ENCODE data around the gene CDK6. TPM values are rescaled to one million over a fixed set of nuclear protein-coding genes. Genes with fewer than 3 reads are reported as not detected.
"Not testable (repeated sequence)": the region's sequence is repeated elsewhere in the genome, so short reads cannot be mapped to it uniquely, and the experiment has no call there.

The CDK6 gene
- polyA plus RNA-seq, 1 donor: 51.0 TPM

DNA sequence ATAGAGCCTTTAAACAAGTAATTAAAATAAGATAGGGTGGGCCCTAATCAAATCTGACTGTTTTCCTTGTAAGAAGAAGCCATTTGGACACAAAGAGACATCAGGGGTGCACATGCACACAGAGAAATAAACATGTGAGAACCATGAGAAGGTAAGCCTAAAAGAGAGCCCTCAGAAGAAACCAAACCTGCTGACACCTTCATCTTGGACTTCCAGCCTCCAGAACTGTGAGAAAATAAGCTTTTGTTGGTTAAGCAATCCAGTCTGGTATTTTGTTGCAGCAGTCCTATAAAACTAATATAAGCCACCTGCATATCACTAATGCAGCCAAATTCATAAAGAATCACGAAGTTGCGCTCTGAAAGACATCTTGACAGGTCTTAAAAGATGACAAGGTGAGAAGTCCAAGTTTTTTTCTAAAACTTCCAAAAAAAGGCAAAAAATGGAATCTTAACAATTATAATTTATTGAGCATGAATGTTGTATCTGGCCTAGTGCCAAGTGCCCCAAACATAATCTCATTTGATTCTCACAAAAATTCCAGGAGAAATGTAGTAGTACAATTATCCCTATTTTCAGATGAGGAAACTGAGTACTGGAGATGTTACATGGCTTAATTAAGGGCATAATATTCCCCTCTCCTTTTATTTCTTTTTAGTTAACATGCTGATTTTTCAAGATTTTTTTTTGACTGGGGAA, 211.9 kb downstream of the CDK6 start:
- DNase-seq (ENCODE audit: low read depth): no peak

DNA sequence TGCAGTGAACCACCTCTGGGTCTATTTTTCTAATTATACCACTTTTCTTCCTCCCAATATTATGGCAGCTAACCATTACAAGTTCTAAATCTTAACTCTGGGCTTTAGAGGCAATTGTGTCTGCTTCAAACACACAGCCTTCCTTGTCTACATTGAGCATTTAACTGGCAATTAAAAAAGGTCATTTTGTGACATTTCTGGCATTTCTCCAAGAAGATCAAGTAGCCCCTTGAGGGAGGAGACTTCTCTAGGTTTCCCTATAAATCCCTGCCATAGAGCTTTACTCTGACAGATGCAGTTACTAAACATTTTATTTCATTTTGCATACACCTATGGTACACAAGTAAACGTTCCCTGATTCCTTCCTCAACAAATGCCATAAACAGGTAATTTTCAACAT, 212.8 kb downstream of the CDK6 start:
- DNase-seq (ENCODE audit: low read depth): no peak

DNA sequence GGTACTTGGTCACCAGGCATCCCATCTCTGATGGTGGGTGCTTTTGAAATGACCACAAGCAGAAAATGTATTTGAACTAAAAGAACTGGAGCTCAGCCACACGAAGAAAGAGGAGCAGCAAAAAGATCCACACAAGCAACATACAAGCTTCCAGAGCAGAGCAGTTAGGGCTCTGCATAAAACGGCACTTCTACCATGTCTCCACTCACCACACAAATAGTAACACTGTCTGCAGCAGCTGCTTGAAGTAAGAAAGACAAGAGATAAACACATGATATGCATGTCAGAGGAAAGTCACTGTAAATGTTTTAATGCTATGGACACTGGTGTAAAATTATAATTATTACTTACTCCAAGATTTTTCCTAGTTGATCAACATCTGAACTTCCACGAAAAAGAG, 213.7 kb downstream of the CDK6 start:
- DNase-seq (ENCODE audit: low read depth): no peak

DNA sequence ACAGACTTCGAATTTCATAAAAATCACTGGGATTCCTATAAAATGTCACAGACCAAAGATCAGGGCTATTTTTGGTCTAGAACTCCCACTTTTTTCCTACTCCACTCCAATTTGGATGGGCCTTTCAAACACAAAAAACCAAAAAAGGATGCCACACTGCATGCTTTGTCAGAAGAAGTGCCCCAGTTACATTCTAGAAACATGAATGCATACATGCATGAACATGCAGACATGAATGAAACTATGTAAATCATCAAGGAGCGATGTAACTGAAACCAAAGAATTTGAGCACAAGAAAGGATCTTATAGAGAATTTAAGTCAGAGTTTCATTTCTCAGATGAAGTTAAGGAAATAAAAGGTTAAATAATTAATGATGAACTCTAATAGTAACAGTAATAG, 214.3 kb downstream of the CDK6 start:
- DNase-seq (ENCODE audit: low read depth): no peak

DNA sequence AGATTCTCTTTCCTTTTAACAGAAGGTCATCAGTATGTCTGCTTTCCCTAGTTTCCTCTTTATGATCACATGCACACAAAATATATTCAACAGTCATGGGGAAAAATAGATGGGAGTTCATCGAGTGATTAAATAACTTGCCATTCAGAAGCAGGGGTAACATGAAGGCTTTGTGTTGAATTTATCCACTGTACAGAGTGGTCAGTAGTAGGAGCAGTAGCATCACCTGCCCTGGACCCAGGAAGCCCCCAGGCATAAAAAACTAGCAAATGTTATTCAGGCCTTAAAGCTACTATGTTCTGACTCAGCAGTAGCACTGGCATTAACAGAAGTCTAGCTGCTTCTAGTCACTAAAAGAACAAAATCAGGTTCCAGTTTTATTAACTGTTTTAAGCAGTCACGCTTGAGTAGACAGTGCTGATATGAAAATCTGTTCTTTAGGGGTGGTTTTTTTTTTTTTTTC, 214.8 kb downstream of the CDK6 start:
- DNase-seq (ENCODE audit: low read depth): no peak

DNA sequence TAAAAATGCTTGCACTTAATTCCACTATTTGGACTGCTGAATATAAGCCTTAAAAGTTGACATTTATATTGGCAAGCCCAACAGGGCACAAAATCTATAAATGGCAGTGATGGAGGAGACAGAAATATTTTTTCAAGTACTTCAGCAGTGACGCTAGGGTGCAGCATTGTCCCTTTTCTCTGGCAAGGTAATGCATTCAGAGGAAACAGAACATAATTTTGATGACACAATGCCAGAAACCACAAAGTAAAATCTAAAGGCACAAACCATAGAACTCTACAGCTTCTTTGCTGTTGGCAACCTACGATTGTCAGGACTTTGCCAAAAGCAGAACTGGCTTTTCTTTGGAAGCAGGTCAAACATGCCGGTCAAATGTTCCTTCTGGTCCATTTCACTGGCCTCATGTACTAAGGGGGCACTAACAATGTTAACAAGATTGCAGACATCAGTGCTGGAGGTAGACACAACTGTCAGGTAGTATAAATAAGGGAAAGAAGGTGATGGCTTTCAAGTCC, 215.3 kb downstream of the CDK6 start:
- DNase-seq (ENCODE audit: low read depth): peak; percentile 81

DNA sequence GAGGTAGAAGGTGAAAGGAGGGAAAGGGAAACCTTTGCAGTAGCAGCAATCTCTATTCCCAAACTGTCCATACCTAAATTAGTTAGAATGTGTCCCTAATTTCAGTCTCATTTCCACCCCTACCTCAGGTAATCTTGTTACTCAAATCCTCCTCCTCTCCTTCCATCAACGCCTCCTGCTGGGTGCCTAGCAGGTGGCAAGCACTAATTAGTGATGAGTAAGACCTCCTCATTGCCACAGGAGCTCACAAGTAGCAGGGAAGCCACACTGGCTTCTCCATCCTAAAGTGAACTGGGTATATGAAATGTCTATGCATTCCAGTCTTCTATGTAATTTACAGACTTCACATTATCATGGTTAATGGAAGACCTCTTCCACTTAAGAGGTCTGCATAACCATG, 220.5 kb downstream of the CDK6 start:
- DNase-seq (ENCODE audit: low read depth): no peak

DNA sequence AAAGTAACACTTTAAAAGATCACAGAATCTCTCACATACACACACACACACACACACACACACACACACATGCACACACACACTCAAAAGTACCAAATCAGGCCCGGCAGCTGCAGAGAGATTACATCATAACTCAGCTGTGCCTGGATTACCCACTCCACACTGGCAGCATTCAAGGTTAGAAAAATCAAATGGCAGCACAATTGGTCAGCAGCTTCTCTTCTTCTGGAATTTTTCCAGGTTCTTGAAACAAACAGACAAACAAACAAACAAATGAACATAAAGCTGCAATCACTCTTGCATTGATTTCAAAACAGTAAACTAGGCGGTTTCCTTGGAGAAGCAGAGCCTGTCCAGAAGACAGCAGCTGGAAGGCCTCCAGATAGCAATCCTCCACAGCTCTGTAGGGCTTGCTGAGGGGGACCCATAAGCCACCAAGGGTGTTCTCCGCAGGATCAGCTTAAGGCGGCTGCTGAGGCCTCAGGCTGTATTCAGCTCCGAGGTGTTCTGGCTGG, 221.7 kb downstream of the CDK6 start:
- no peak for DNase-seq (ENCODE audit: low read depth)

DNA sequence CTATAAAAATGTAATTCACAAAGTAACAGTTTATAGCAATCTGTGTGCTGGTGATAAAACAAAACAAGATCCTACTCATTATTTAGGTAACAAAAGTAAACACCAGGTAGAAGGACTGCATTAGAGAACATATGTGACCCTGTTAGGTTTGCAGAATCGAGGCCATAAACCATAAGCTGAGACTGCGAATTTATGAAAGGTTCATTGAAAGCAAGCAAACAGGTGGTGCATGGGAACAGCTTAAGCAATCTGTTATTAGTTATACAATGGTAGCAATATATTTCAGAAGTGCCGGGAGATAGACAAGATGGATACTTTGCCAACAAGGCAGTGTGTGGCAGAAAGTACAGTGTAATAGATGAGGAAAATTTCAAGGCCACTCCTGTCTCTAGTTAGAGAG, 222.7 kb downstream of the CDK6 start:
- DNase-seq (ENCODE audit: low read depth): no peak

DNA sequence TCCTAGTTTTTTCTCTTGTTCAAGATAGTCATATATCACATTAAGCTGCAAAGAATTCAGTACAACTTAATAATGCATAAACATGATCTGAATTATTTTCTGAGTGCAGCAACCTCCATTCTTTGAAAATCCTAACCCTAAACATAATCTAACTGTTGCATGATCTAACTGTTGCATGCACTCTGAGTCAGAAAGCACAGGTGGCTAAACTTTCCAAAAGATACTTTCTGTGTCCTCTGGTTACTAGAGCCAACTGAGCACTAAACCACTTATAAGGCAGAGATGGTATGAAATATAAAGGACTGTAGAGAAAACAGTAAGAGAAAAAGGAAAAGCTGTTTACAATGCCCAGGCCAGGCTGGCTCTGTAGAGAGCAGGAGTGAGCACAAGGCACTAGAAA, 223.2 kb downstream of the CDK6 start:
- no peak for DNase-seq (ENCODE audit: low read depth)

DNA sequence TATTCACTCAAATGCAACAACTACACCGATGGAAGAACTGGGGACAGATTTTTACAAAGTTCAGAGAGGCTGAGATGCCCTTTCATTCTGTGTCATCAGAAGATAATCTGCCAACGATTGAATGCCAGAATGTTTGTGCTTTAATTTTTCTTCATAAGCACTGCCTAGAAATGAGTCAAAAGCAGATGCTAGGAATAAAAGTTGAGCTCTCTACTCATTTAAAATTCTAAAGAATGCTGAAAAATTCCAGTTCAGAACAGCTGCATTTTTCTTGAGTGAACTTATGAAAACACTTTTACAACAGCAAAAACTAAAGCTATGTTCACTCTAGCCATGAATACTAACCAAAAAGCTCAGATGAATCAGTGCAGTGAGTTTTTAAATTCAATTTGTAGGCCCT, 223.9 kb downstream of the CDK6 start:
- no peak for DNase-seq (ENCODE audit: low read depth)

DNA sequence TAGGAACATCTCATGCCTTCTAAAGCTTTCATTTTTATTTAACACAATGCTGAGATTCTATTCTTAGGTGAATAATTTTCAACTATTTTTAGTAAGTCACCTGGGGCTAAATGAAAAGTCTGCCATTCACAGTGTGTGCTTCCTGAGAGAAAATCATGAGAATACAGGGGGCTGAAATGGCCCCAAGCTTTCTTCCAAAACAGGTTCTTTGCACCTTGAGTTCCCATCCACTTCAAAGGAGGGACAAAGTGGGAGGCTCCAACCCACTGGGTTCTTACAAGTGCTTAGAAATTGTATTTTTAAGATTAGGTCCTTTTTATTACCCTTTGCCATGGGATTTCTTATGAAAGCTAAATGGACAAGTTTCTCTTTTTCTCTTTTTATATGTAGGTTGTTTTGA, 224.6 kb downstream of the CDK6 start:
- DNase-seq (ENCODE audit: low read depth): no peak

DNA sequence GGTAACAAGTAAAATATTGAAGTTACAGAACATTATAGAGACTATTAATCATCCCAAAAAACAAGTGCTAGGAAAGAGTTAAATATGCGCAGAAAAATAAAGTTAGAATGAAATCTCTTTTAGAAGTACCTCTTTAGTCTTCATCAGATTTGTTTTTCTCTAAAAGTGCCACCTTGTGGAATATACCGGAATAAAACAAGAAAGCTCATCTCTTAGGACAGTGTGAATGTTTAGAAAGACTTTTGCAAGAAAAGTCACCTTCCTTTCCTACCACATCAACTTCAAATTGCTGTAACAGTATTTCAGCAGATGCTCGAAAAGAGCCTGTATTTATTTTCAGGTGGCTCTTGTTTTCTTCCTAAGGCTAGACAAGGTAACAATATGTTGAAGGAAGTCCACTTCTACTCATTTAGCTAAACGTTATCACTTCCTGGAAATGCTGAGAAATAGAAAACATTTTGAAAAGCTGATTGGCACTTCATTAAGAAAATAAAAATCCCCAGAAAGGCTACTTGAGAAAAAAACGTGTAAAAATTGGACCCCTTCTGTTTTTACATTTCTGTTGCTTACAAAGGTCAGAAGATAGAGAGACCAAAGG, 226.4 kb downstream of the CDK6 start:
- no peak for DNase-seq (ENCODE audit: low read depth)

DNA sequence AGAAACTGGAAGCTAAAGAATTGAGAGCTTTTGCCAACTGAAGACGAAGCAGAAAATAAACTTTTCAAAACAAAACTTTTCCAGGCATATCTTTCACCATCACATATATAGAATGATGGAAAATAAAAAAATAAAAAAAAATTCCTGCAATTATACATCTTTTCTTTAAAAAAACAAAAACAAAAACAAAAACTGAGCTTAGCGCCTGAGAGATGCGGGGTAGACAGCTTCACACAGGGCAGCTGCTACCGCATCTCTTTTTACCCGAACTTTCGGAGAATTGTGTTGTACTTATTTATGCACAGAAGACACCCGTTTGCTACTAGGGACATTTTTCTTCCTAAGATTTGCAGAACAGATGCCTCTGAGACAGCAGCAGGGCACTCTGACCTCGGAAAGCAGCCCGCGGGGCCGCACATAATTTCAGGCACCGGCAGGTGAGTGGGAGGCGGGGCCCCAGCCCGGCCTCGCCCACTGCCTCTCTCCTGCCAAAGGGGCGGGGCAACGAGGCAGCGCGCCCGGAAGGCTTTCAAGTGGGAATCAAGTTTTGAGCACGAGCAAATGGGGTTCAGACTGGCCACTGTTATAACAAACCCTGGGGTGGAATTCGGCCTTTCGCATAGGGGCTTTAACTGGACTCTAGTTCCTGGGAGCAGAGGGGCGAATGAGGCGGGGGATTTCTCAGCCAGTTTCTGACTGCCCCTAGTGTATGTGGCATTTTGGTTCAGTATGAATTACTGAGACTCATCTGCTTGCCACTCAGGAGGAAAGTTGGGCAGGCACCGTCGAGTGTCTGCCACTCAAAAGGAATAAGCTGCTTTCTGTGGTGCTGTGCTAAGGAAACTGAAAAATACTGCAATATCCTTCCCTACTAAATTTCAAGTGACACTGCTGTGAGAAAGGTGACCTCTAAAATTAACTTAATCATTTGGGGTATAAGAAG, 227.7 kb downstream of the CDK6 start:
- no peak for DNase-seq (ENCODE audit: low read depth)

DNA sequence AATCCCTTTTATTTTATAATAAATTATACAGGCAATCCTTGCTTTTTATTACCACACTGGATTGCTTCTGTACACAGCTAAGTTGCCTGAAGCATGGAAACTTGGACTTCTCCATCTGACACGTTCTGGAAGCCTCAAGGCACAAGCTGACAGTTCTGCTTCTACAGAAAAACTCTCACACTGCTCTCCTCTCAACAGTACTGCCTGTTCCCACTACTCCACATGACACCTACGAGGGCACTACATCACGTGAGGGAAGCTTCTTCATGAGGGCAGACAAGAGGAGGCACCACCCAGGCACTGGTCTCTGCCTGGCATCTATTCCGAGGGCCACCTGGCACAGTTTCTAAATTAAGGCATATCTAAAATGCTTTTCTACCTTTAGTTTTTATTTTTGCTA, 229.4 kb downstream of the CDK6 start:
- no peak for DNase-seq (ENCODE audit: low read depth)

DNA sequence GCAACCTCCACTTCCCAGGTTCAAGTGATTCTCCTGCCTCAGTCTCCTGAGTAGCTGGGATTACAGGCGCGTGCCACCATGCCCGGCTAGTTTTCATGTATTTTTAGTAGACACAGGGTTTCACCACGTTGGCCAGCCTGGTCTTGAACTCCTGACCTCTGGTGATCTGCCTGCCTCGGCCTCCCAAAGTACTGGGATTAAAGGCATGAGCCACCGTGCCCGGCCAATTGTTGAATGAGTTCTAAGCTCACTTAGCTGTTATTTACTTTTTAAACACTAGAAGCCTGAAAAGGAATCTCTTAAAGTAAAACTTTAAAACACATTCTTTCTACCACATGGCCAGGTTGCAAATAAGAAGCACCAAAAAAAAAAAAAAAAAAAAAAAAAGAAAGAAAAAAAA, 231.9 kb downstream of the CDK6 start:
- DNase-seq (ENCODE audit: low read depth): not testable (repeated sequence)

DNA sequence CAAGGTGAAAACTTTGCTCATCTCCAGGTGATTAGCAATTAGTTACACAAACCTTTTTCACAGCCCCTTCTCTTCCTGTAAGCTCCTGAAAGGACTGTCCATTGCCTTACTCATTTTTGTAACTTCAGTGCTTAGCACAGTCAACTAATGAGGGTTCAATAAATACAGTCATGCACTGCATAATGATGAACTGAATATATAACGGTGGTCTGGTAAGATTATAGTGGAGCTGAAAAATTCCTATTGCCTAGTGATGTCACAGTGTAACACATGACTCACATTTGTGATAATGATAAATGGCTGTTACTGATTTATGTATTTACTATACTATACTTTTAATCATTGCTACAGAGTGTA, 233.3 kb downstream of the CDK6 start:
- DNase-seq (ENCODE audit: low read depth): no peak

DNA sequence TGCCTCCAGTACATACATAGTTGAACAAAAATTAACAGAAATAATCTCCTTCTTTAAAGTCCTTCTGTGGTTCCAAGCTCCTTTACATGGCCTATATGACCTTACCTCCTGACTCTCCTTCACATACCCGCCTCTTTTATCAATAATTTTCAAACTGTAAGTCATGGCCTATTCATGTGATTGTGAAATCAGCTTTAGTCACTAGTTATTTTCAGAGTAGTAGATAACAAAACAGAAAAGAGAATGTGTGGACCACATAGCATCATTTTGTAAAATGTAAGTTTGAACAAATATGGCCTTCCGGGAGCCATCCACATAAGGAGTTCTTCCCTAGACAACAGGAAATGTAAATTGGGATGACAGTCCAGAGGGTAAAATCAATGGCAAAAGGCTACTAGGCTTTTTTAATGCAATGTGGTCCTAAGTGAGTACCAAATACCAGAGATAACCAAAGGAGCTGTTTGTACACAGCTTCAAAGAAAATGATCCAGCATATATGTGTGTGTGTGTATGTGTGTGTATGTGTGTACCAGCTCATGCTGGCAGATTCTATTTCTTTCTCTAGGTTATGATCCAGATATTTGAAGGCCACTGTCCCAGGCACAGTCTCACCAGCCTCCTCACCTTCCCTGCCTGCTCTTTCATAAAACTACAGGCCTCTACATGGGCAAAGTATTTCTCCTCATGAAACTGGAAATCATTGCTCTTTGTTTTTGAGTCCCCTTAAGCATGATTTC, 233.9 kb downstream of the CDK6 start:
- DNase-seq (ENCODE audit: low read depth): no peak

DNA sequence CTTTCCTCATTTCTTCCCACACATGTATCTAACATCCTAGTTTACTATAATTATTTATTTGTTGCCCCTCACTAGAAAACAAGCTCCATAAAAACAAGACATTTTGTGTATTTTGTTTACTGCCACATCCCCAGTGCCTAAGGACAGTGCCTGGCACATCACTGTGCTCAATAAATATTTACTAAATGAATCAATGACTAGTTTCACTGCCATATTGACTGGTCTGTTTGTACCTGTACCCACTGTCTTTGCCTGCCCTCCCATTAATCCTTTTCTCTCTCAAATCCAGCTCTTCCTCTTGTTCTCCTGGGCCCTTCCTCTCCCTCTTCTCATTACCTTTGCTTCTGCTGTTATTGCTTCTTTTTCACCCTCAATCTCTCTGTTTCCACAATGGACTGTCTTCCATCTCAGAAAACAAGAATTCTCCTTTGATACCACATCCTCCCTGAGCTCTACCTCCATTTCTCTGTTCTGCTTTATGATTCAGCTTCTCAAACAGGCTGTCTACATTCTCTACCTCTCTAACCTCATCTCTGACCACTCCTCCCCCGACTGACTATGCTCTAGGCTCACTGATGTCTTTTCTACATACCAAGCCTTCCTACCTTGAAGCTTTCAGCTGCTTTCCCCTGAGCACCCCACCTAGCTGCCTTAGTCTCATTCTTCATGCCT, 237.9 kb downstream of the CDK6 start:
- DNase-seq (ENCODE audit: low read depth): no peak

DNA sequence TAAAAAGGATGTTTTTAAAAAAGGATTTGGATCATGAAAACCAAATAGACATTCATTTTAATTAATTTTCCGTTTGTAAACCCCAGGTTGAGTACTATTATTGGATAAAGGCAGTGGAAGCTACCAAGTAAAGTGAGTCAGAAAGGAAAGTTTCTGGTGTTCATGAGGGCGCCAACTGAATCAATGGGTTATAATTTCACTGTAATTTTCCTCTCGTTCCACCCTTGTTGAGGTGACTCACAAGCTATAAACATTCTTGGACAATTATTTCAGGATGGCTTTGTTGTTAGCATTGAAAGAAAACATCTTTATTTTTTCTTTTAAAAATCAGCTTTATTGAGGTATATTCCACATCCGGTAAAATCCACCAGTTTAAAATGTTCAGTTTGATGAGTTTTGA, 241.1 kb downstream of the CDK6 start:
- DNase-seq (ENCODE audit: low read depth): no peak

DNA sequence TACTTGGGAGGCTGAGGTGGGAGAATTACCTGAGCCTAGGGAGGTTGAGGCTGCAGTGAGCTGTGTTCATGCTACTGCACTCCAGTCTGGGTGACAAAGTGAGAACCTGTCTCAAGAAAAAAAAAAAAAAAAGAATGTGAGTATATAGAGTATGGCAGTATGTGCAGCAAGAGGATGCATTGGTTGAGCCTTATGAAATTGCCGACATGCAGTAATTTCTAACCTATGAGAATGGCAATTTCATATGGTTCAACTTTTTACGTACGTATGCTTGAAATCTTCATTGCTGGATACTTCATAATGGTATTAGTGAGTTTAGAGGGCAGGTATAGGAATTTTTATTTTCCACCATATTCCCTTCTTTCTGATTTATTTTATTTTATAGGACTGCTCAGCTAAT, 241.6 kb downstream of the CDK6 start:
- DNase-seq (ENCODE audit: low read depth): no peak
